ENCODE results near the gene PLRG1. TPM values are rescaled to one million over a fixed set of nuclear protein-coding genes. Genes with fewer than 3 reads are reported as not detected.

The PLRG1 gene
- total and polyA plus RNA-seq, 2 of the 8 experiments (the other 6 are each of a cell fraction or from before 2014, with no cell fraction given) = 63.5 to 108 TPM

DNA sequence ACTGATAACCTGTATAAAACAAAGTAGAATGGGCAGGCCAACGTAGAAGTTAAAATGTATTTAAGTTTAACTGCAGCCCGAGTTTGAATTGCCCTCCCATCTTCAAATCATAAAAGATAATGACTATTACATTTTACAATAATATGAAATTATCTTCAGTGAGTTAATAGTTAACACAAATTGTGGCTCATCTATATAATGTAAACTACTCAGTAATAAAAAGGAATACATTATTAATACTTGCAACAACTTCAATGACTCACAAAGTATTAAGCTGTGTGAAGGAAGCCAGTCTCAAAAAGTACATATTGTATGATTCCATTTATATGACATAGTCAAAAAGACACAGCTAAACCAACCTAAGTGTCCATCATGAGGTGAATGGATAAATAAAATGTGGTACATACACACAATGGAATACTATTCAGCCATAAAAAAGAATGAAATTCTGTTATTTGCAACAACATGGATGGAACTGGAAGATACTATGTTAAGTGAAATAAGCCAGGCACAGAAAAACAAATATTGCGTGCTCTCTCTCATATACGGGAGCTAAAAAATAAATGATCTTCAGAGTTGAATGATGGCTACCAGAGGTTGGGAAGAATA, 7.8 kb downstream of the PLRG1 start:
- Histone ChIP-seq H3K4me1 (replicated peaks in 1 of 4; ENCODE audit: control insufficient read depth in 3 of 4, insufficient read depth in 4 of 4, low read length in 3 of 4) (no peaks in the 10 kb centered on the region), H3K27me3 (replicated peaks in 1 of 4; ENCODE audit: control insufficient read depth in 3 of 4, extremely low read depth in 1 of 4, insufficient read depth in 3 of 4, low read length in 3 of 4) (no peaks in the 10 kb centered on the region), H2AFZ (ENCODE audit: low read length) (no peak overlapping the region), H2BK5ac (ENCODE audit: low read depth, low read length) (no peak overlapping the region), H3K56ac (replicated peaks; ENCODE audit: insufficient read length, low read depth, low read length) (no peak overlapping the region), H2BK120ac (replicated peaks; ENCODE audit: low read depth, low read length) (no peak overlapping the region), H3K27ac (ENCODE audit: low read depth, low read length) (no peak overlapping the region), H3K4me3 (ENCODE audit: extremely low read depth in 1 of 4, insufficient read depth in 2 of 4, low read depth in 3 of 4, low read length in 4 of 4) (no peak overlapping the region), H3K9me3 (ENCODE audit: insufficient read depth in 2 of 2, low read depth in 1 of 2, low read length in 1 of 2) (no peaks in the 10 kb centered on the region), H3K79me1 (ENCODE audit: low read depth, low read length) (no peaks in the 10 kb centered on the region), H2BK12ac (ENCODE audit: low read depth, low read length) (no peak overlapping the region), H3K23ac (ENCODE audit: insufficient read length) (no peak overlapping the region), H3K79me2 (ENCODE audit: control insufficient read depth in 1 of 2, insufficient read depth in 2 of 2, low read length in 2 of 2) (0 out of 4 replicates have a peak, but pooled peaks cover 0 to under 1% of the 10 kb centered on the region in 2 experiments), H3K4me2 (ENCODE audit: insufficient read depth in 1 of 2, low read depth in 2 of 2, low read length in 2 of 2) (no peak overlapping the region), H3K23me2 (ENCODE audit: low read depth, low read length) (no peaks in the 10 kb centered on the region), H4K8ac (ENCODE audit: extremely low read depth, insufficient read depth, low read length) (no peak overlapping the region), H4K91ac (replicated peaks; ENCODE audit: insufficient read length, low read length) (no peak overlapping the region), H4K20me1 (replicated peaks in 1 of 2; ENCODE audit: control insufficient read depth in 1 of 2, insufficient read depth in 2 of 2, low read length in 2 of 2) (no peaks in the 10 kb centered on the region), H3K18ac (ENCODE audit: extremely low read depth, low read length) (no peak overlapping the region), H3K4ac (replicated peaks; ENCODE audit: insufficient read length, low read depth, low read length) (no peak overlapping the region), H4K5ac (ENCODE audit: insufficient read length, low read depth, low read length) (no peak overlapping the region), H3K36me3 (ENCODE audit: control insufficient read depth in 2 of 4, insufficient read depth in 4 of 4, low read length in 3 of 4) (peaks cover 13 to 95% (median 66%) of the 10 kb centered on the region in 4 experiments), H3K14ac (ENCODE audit: insufficient read length) (no peak overlapping the region), H3K9ac (replicated peaks in 1 of 4; ENCODE audit: extremely low read depth in 1 of 4, low read depth in 3 of 4, low read length in 3 of 4) (no peak overlapping the region), H2BK20ac (ENCODE audit: low read length) (no peak overlapping the region), H2AK5ac (ENCODE audit: low read depth, low read length) (no peak overlapping the region), H2BK15ac (ENCODE audit: low read length) (no peak overlapping the region)
- 89% methylated on average over 4 of the region's 4 CpGs; no CpG with 5 or more reads in 1 of the 2 experiments for WGBS, 2 experiments (ENCODE audit: extremely low coverage in 1 of 2, insufficient coverage in 1 of 2, insufficient read length in 1 of 2, insufficient replicate concordance in 2 of 2, low coverage in 1 of 2, low lambda C conversion rate in 2 of 2, missing lambda C conversion rate in 1 of 2)
- DNase-seq (ENCODE audit: low read depth in 1 of 2, low spot score in 2 of 2) (no peak), FAIRE-seq (no peak)
- CTCF ChIA-PET (ENCODE audit: partially characterized antibody) = interaction anchor here (1.3 to 2.0 kb wide), 3 partner anchors 12 to 36 kb away, joined by 3 to 6 read pairs (median 6); no protein-coding TSS in a partner anchor
- TF ChIP-seq PHF8 (conservative IDR thresholded peaks at IDR 0.05; ENCODE audit: low read depth, low read length) (no peak), KDM4A (IDR thresholded peaks at IDR 0.05; ENCODE audit: low read depth, low read length, severe bottlenecking) (no peak), KDM5A (IDR thresholded peaks at IDR 0.05; ENCODE audit: low read length) (no peak), CHD1 (IDR thresholded peaks at IDR 0.05; ENCODE audit: low read depth, low read length) (no peak)
- TF ChIP-seq, protein P1, sequence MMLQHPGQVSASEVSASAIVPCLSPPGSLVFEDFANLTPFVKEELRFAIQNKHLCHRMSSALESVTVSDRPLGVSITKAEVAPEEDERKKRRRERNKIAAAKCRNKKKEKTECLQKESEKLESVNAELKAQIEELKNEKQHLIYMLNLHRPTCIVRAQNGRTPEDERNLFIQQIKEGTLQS (IDR thresholded peaks at IDR 0.05; ENCODE audit: insufficient read depth, low read depth, low read length) = no peak
- POLR2A ChIA-PET (ENCODE audit: partially characterized antibody) = no interaction called here

Data from H1 (cell line).